Endothelial cell (in vitro differentiated cells): ENCODE measurements around the gene PDZRN4. TPM values are rescaled to one million over a fixed set of nuclear protein-coding genes. Genes with fewer than 3 reads are reported as not detected.

Source experiments
- DNase-seq: peaks from one replicate; pipeline ENCODE4 v3.0.0; 2021; ENCODE audit warnings: low spot score
- H3K27ac Mint-ChIP-seq: one replicate; pipeline ENCODE4 v1.8.0; 2021; ENCODE audit warnings: mixed read lengths, inconsistent platforms; ENCODE audit not compliant: unreplicated experiment
- H3K27me3 Mint-ChIP-seq: one replicate; pipeline ENCODE4 v1.8.0; 2021; ENCODE audit warnings: mild to moderate bottlenecking, moderate library complexity, mixed read lengths, inconsistent platforms; ENCODE audit not compliant: unreplicated experiment
- H3K36me3 Mint-ChIP-seq: one replicate; pipeline ENCODE4 v1.8.0; 2021; ENCODE audit warnings: mild to moderate bottlenecking, low read depth, mixed read lengths, inconsistent platforms; ENCODE audit not compliant: unreplicated experiment
- H3K4me1 Mint-ChIP-seq: one replicate; pipeline ENCODE4 v1.8.0; 2021; ENCODE audit warnings: mild to moderate bottlenecking, mixed read lengths, inconsistent platforms; ENCODE audit not compliant: unreplicated experiment
- H3K4me3 Mint-ChIP-seq: one replicate; pipeline ENCODE4 v1.8.0; 2021; ENCODE audit warnings: mild to moderate bottlenecking, mixed read lengths, inconsistent platforms; ENCODE audit not compliant: unreplicated experiment
- H3K9me3 Mint-ChIP-seq: one replicate; pipeline ENCODE4 v1.8.0; 2021; ENCODE audit warnings: mixed read lengths, inconsistent platforms; ENCODE audit not compliant: unreplicated experiment
- total RNA-seq: library from RNA; stranded (reverse); fragmentation: NEBNext Ultra II Directional; extraction: Animal tissue kit (Norgen Biotek cat#: 25700); gene quantifications from one replicate; pipeline ENCODE4 v1.2.1, GENCODE V29; 2021; ENCODE audit not compliant: unreplicated experiment
- TF ChIP-seq, protein P1 (sequence below): fragments of 200-600 bp; sonication (generic); IDR thresholded peaks from one replicate; pipeline ENCODE4 v1.5.0; 2021; ENCODE audit warnings: antibody characterized with exemption; ENCODE audit not compliant: unreplicated experiment

PDZRN4 gene
- total RNA-seq, 1 donor from 2014 or later, result not detected

GRCh38 chr12:41223600-41223999 is 35.5 kb downstream of the PDZRN4 start:
- Mint-ChIP-seq H3K27ac (no peak overlapping the region), H3K27me3 (no peaks in the 10 kb centered on the region), H3K4me1 (no peaks in the 10 kb centered on the region), H3K4me3 (no peak overlapping the region), H3K9me3 (no peaks in the 10 kb centered on the region), H3K36me3 (no peaks in the 10 kb centered on the region)
- TF ChIP-seq, protein P1, sequence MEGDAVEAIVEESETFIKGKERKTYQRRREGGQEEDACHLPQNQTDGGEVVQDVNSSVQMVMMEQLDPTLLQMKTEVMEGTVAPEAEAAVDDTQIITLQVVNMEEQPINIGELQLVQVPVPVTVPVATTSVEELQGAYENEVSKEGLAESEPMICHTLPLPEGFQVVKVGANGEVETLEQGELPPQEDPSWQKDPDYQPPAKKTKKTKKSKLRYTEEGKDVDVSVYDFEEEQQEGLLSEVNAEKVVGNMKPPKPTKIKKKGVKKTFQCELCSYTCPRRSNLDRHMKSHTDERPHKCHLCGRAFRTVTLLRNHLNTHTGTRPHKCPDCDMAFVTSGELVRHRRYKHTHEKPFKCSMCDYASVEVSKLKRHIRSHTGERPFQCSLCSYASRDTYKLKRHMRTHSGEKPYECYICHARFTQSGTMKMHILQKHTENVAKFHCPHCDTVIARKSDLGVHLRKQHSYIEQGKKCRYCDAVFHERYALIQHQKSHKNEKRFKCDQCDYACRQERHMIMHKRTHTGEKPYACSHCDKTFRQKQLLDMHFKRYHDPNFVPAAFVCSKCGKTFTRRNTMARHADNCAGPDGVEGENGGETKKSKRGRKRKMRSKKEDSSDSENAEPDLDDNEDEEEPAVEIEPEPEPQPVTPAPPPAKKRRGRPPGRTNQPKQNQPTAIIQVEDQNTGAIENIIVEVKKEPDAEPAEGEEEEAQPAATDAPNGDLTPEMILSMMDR, result no peak
- no peak for DNase-seq

DNA sequence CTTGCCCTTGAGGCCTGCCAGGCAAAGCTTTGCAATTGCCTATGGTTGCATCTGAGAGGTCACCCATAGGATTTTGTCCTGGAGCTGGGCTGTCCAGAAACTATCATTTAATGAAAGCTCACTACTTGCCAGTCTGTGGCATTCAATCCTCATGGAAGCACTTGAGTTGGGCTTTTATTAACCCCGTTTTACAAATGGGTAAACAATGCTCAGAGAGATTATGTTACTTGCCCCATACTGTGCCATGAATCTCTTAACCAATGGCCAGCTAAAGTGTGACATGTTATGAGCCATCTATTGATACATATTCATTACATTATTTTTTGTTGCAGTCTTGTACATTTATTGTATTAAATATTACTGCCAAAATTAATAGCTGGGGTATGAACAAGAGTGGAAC is 35.9 kb downstream of the PDZRN4 start:
- no peak for DNase-seq
- Mint-ChIP-seq H3K36me3 (no peaks in the 10 kb centered on the region), H3K27me3 (no peaks in the 10 kb centered on the region), H3K4me3 (no peak overlapping the region), H3K27ac (no peak overlapping the region), H3K9me3 (no peaks in the 10 kb centered on the region), H3K4me1 (no peaks in the 10 kb centered on the region)
- TF ChIP-seq, protein P1, result no peak

- no peaks in the 10 kb centered on the region for H3K9me3 Mint-ChIP-seq
- H3K4me1 Mint-ChIP-seq, result no peaks in the 10 kb centered on the region
- H3K27me3 Mint-ChIP-seq, result no peaks in the 10 kb centered on the region
- no peaks in the 10 kb centered on the region for H3K36me3 Mint-ChIP-seq
- no peak overlapping the region for H3K4me3 Mint-ChIP-seq
- DNase-seq, result no peak
- TF ChIP-seq, protein P1, result no peak
- H3K27ac Mint-ChIP-seq, result no peak overlapping the region
Measured at GRCh38 chr12:41225179-41225578, 37.1 kb downstream of the PDZRN4 start.

GRCh38 chr12:41228066-41228820 is 40.1 kb downstream of the PDZRN4 start:
- no peak overlapping the region for H3K27ac Mint-ChIP-seq
- H3K27me3 Mint-ChIP-seq, result no peaks in the 10 kb centered on the region
- no peaks in the 10 kb centered on the region for H3K36me3 Mint-ChIP-seq
- no peaks in the 10 kb centered on the region for H3K9me3 Mint-ChIP-seq
- no peak for DNase-seq
- TF ChIP-seq, protein P1, result no peak
- H3K4me3 Mint-ChIP-seq, result no peak overlapping the region
- H3K4me1 Mint-ChIP-seq, result no peaks in the 10 kb centered on the region

- Mint-ChIP-seq H3K27ac (no peak overlapping the region), H3K27me3 (no peaks in the 10 kb centered on the region), H3K4me1 (no peaks in the 10 kb centered on the region), H3K9me3 (no peaks in the 10 kb centered on the region), H3K4me3 (no peak overlapping the region), H3K36me3 (no peaks in the 10 kb centered on the region)
- no peak for DNase-seq
- TF ChIP-seq, protein P1, result no peak
Measured at GRCh38 chr12:41230756-41231155, 42.6 kb downstream of the PDZRN4 start.
